Adrenal gland (tissue), 19 donors: ENCODE data around the gene WDR5. TPM values are rescaled to one million over a fixed set of nuclear protein-coding genes. Genes with fewer than 3 reads are reported as not detected.

ENCODE experiments used
- DNase-seq, 7 donors: peaks; one replicate each; pipeline ENCODE4 v3.0.0-alpha.2; 2019 to 2020
- H3K27ac ChIP-seq, 5 donors: fragments of 200-600 bp; sonication (generic) in 4 of 5; 1 replicate in 3 of 5; 2 replicates in 2 of 5; pipeline versions ENCODE4 v1.5.1 to v1.8.0; 2016 to 2020; ENCODE audit warnings: mild to moderate bottlenecking in 1 of 5
- H3K27me3 ChIP-seq: fragments of 200-600 bp; 2 replicates; pipeline ENCODE4 v1.8.0; 2021
- H3K36me3 ChIP-seq, 2 donors: fragments of 200-600 bp; replicated peaks in 1 of 2; 1 replicate in 1 of 2; 2 replicates in 1 of 2; pipeline versions ENCODE4 v1.5.1 to v1.8.0; 2018 to 2022
- H3K4me1 ChIP-seq, 2 donors: fragments of 200-600 bp; replicated peaks in 1 of 2; 1 replicate in 1 of 2; 2 replicates in 1 of 2; pipeline versions ENCODE4 v1.5.1 to v1.8.0; 2018 to 2021
- H3K4me3 ChIP-seq, 4 donors: fragments of 200-600 bp; sonication (generic) in 3 of 4; one replicate each; pipeline ENCODE4 v1.5.1; 2016 to 2018
- H3K9me3 ChIP-seq, 3 donors: fragments of 200-600 bp; sonication (generic) in 1 of 3; replicated peaks in 1 of 3; 1 replicate in 2 of 3; 2 replicates in 1 of 3; pipeline versions ENCODE4 v1.5.1 to v1.8.0; 2016 to 2021
- POLR2A ChIP-seq, 2 donors: fragments of 450-650 bp; IDR thresholded peaks; one replicate each; pipeline ENCODE4 v1.6.1; 2017; ENCODE audit warnings: antibody characterized with exemption in 2 of 2, mild to moderate bottlenecking in 2 of 2, moderate library complexity in 1 of 2
- WGBS, 4 donors: extraction: QIAGEN DNeasy Blood & Tissue Kit in 2 of 4; methylation state at CpG; one replicate each; pipeline versions ENCODE4 v1.1.5 to v1.1.7; 2013 to 2017; 5-methylcytosine and 5-hydroxymethylcytosine counted together
- intact Hi-C, 2 donors: fragments of 100-400 bp; cut with DNase I; formaldehyde crosslinking; loops; one replicate each; pipeline versions ENCODE4 v1.14.1 to v1.15.0; 2022 to 2023
- long read RNA-seq, 10 donors: library from polyadenylated mRNA in 3 of 10; unstranded in 2 of 10; stranded (forward) in 1 of 10; transcript quantifications; one replicate each; pipeline ENCODE4 v2.0.0 and lab custom pipeline, GENCODE V29; 2021 to 2026
- polyA plus RNA-seq, 3 donors: library from polyadenylated mRNA; stranded (reverse); fragments of 200-250 nt in 2 of 3; fragments of 350-450 nt in 1 of 3; fragmentation: Illumina TruSeq in 1 of 3; extraction: RNeasy Lipid Tissue Mini Kit (QIAGEN cat#74804) in 1 of 3; gene quantifications; one replicate each; pipeline ENCODE4 v1.2.3, GENCODE V29; 2013 to 2014
- total RNA-seq, 9 donors: library from RNA; depleted of rRNA in 4 of 9; stranded (reverse); fragments of >200 nt in 4 of 9; fragments of 120-200 nt in 1 of 9; fragmentation: NEBNext Ultra II Directional in 1 of 9; extraction: Animal tissue kit (Norgen Biotek cat#: 25700) in 1 of 9; gene quantifications; one replicate each; pipeline versions ENCODE4 v1.1.0 to v1.2.4, GENCODE V29; 2013 to 2023
- TF ChIP-seq, protein P1 (sequence below), 6 experiments: fragments of 450-650 bp in 4 of 6; fragments of 200-600 bp in 2 of 6; sonication (generic) in 1 of 6; IDR thresholded peaks; 1 replicate in 5 of 6; 2 replicates in 1 of 6; pipeline versions ENCODE4 v1.5.1 to v1.8.0; 2016 to 2021; ENCODE audit warnings: antibody characterized with exemption in 6 of 6, mild to moderate bottlenecking in 2 of 6, moderate library complexity in 1 of 6
- donor health status: healthy with polysubstance abuse.
- donor health status: Bipolar disorder and iron deficiency.
- donor health status: DM: yes; HTN: yes; CAD: no.
- donor health status: DM: no; HTN: no; CAD: no.
- donor health status: DM: no; HTN: no; CAD: no.
- donor health status: DM: yes; HTN: yes; CAD: no.

Gene WDR5
- total RNA-seq (10 to 100 TPM; 16.6 to 28.5 (median 26.2) TPM), polyA plus RNA-seq (10 to 100 TPM; 18.5 to 21.4 (median 19.5) TPM)
- long read RNA-seq, donor 1, partial matches to known transcripts: 0 of 2 reads
- long read RNA-seq, donor 1, other reads (novel, unspliced or antisense): 0 of 2 reads
- long read RNA-seq, donor 2, transcript WDR5-201 (14 exons, 3,151 nt): major isoform, 8 of 8 reads
- long read RNA-seq, donor 2, partial matches to known transcripts: 0 of 8 reads
- long read RNA-seq, donor 2, other reads (novel, unspliced or antisense): 0 of 8 reads
- long read RNA-seq, donor 3, partial matches to known transcripts: 0 of 4 reads
- long read RNA-seq, donor 3, other reads (novel, unspliced or antisense): 0 of 4 reads
- long read RNA-seq, donor 4, partial matches to known transcripts: 1 of 3 reads
- long read RNA-seq, donor 4, other reads (novel, unspliced or antisense): 0 of 3 reads
- long read RNA-seq, donor 5, transcript WDR5-201 (14 exons, 3,151 nt): major isoform, 13 of 22 reads
- long read RNA-seq, donor 5, partial matches to known transcripts: 1 of 22 reads
- long read RNA-seq, donor 5, other reads (novel, unspliced or antisense): 8 of 22 reads
- long read RNA-seq, donor 6, partial matches to known transcripts: 2 of 7 reads
- long read RNA-seq, donor 6, other reads (novel, unspliced or antisense): 0 of 7 reads
- long read RNA-seq, donor 7, partial matches to known transcripts: 0 of 2 reads
- long read RNA-seq, donor 7, other reads (novel, unspliced or antisense): 0 of 2 reads
- long read RNA-seq, donor 8, transcript WDR5-201 (14 exons, 3,151 nt): major isoform, 9 of 9 reads
- long read RNA-seq, donor 8, partial matches to known transcripts: 0 of 9 reads
- long read RNA-seq, donor 8, other reads (novel, unspliced or antisense): 0 of 9 reads
- long read RNA-seq, donor 9, transcript WDR5-201 (14 exons, 3,151 nt): major isoform, 5 of 5 reads
- long read RNA-seq, donor 9, partial matches to known transcripts: 0 of 5 reads
- long read RNA-seq, donor 9, other reads (novel, unspliced or antisense): 0 of 5 reads
- long read RNA-seq, donor 10, partial matches to known transcripts: 0 of 3 reads
- long read RNA-seq, donor 10, other reads (novel, unspliced or antisense): 0 of 3 reads

DNA sequence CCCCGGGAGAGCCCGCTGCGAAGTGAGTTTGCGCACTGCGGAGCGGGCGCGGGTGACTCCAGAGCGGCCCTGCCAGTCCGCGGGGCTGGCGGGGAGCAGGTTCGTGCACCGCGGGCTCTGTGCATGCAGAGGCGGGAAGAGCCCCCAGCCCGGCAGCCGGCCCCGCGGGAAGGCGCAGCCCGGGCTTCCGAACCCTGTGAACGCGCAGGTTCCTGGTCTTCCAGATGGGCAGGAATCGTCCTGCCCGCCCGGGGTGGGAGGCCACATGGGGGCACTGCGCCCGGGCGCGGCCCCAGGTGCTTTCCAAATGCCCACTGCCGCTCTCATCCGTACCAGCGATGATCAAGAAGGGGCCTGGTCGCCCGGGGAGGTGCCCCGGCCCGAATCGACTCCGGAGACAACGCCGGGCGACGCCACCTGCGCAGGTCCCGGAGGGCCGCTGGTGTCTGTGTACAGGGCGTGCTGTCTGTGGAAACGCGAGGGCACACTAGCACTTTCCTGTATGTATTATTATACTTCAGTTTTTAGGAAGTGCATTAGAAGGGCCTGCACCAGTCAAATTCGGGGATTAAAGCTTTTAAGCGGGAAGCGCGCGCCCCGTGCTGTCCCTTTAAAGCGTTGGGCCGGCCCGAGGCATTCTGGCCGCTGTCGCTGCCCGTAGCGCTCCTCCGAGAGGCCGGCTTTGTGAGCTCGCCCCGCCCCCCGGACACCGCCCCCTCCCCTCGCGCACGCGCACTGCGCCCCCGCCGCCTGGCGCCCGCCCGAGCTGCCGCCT, at the start of gene WDR5:
WDR5 (plus strand) TSS at position 740 of the 775 bp plus-strand sequence. CDS start 3,796 bp downstream, outside the sequence.
- Histone ChIP-seq H3K27ac (peak within 1 kb of the TSS; percentile 62 to 88 (median 83)), H3K36me3 (peaks cover 0 to 8% of the 10 kb centered on the region in 2 donors), H3K27me3 (no peaks in the 10 kb centered on the region), H3K9me3 (no peaks in the 10 kb centered on the region), H3K4me1 (peaks cover 26 to 33% of the 10 kb centered on the region in 2 donors), H3K4me3 (peak within 1 kb of the TSS; percentile 82 to 94 (median 88))
- intact Hi-C loops: loop anchor here in 1 of 2 donors (5.0 kb wide), 1 partner anchor 63 kb away; no protein-coding TSS in a partner anchor
- TF ChIP-seq POLR2A (IDR thresholded peaks at IDR 0.05): peak in 1 of 2 donors; percentile 48
- TF ChIP-seq, protein P1, sequence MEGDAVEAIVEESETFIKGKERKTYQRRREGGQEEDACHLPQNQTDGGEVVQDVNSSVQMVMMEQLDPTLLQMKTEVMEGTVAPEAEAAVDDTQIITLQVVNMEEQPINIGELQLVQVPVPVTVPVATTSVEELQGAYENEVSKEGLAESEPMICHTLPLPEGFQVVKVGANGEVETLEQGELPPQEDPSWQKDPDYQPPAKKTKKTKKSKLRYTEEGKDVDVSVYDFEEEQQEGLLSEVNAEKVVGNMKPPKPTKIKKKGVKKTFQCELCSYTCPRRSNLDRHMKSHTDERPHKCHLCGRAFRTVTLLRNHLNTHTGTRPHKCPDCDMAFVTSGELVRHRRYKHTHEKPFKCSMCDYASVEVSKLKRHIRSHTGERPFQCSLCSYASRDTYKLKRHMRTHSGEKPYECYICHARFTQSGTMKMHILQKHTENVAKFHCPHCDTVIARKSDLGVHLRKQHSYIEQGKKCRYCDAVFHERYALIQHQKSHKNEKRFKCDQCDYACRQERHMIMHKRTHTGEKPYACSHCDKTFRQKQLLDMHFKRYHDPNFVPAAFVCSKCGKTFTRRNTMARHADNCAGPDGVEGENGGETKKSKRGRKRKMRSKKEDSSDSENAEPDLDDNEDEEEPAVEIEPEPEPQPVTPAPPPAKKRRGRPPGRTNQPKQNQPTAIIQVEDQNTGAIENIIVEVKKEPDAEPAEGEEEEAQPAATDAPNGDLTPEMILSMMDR (IDR thresholded peaks at IDR 0.05): peak in 1 of 6 experiments; percentile 13
- peak; percentile 91 to 96 (median 94) for DNase-seq
- 0 to 2% (median 0%) methylated on average over 7 to 80 of the region's 81 CpGs for WGBS, 4 donors

DNA sequence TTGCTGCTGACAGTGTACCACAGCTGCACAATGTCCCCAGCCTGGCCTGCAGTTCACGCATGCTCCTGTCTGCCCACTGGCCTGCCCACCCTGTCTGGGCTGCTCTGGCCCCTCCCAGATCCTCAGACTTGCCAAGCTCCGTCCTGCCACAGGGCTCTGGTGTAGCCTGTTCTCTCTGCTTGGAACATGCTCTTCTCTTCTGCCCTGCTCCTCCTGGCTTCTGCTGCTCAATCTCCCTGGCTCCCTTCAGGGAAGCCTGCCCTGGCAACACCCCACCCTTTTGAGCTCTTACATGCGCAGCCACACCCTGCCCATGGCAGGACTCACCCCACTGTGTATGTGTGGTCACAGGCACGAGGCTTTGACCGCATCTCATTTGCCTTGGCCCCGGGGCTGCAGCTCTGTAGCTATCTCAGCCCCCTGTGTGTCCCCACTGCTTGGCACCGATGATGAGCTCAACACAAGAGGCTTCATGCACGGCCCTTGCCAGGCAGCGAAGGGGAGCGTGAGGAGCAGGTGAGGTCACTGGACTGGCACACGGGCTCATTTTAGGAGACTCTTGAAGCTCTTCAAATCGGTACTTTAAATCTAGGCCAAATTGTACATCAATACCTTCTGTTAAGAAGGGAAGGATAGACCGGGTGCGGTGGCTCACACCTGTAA, 47.7 kb upstream of the WDR5 start:
- Histone ChIP-seq H3K27me3 (no peaks in the 10 kb centered on the region), H3K4me1 (no peaks in the 10 kb centered on the region), H3K9me3 (no peaks in the 10 kb centered on the region), H3K27ac (no peak overlapping the region), H3K36me3 (no peaks in the 10 kb centered on the region), H3K4me3 (no peak overlapping the region)
- DNase-seq: no peak
- intact Hi-C loops: no loop called here
- TF ChIP-seq POLR2A (IDR thresholded peaks at IDR 0.05): no peak
- TF ChIP-seq, protein P1 (IDR thresholded peaks at IDR 0.05): no peak
- WGBS, 4 donors: 85 to 88% (median 87%) methylated on average over 11 to 14 of the region's 14 CpGs

DNA sequence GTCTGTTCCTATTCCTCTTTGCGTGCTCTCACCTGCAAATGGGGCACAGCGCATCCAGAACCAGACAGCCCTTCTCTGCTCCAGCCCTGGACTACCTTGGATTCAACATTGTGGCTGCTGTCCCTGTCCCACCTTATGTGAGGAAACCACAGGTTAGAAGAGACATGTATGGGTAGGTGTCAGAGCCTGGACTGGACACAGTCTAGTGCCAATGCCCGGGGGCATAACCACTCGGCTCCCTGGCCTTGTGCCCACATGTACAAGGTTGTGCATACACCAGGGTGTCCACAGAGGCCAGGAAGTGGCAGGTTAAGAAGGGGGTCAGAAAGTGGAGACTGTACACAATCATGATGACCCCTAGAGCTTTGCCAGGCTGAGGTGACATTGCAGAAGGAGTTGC, 45.9 kb upstream of the WDR5 start:
- TF ChIP-seq POLR2A (IDR thresholded peaks at IDR 0.05): no peak
- TF ChIP-seq, protein P1 (IDR thresholded peaks at IDR 0.05): no peak
- H3K9me3 ChIP-seq: no peaks in the 10 kb centered on the region
- intact Hi-C loops: loop anchor here in 1 of 2 donors (10.0 kb wide), 1 partner anchor 295 kb away; no protein-coding TSS in a partner anchor
- no peaks in the 10 kb centered on the region for H3K36me3 ChIP-seq
- WGBS, 4 donors: 61 to 70% (median 64%) methylated on average over 4 of the region's 4 CpGs
- no peaks in the 10 kb centered on the region for H3K27me3 ChIP-seq
- no peak overlapping the region for H3K27ac ChIP-seq
- no peak for DNase-seq
- H3K4me3 ChIP-seq: no peak overlapping the region
- no peaks in the 10 kb centered on the region for H3K4me1 ChIP-seq
